Liver (tissue), 9 donors: ENCODE measurements around the gene DLEC1. TPM values are rescaled to one million over a fixed set of nuclear protein-coding genes. Genes with fewer than 3 reads are reported as not detected.

Experiments used
- DNase-seq: peaks from one replicate; pipeline ENCODE4 v3.0.0-alpha.2; 2017; ENCODE audit warnings: low spot score
- H3K27ac ChIP-seq, 2 donors: one replicate each; pipeline ENCODE4 v1.7.0; 2013; ENCODE audit warnings: inconsistent platforms in 2 of 2, low read length in 2 of 2, control low read depth in 1 of 2, low read depth in 1 of 2, mild to moderate bottlenecking in 1 of 2
- H3K27me3 ChIP-seq, 4 donors: one replicate each; pipeline versions ENCODE4 v1.6.1 to v1.7.0; 2013; ENCODE audit warnings: low read length in 3 of 4, inconsistent platforms in 1 of 4, mild to moderate bottlenecking in 1 of 4, moderate library complexity in 1 of 4; ENCODE audit not compliant: control insufficient read depth in 4 of 4, insufficient read depth in 4 of 4
- H3K36me3 ChIP-seq, 4 donors: one replicate each; pipeline versions ENCODE4 v1.6.1 to v1.7.0; 2013; ENCODE audit warnings: low read length in 3 of 4, mild to moderate bottlenecking in 3 of 4, low read depth in 1 of 4, moderate library complexity in 1 of 4; ENCODE audit not compliant: control insufficient read depth in 4 of 4, insufficient read depth in 3 of 4
- H3K4me1 ChIP-seq, 4 donors: one replicate each; pipeline versions ENCODE4 v1.6.1 to v1.7.0; 2013; ENCODE audit warnings: low read length in 3 of 4, mild to moderate bottlenecking in 3 of 4, moderate library complexity in 1 of 4; ENCODE audit not compliant: control insufficient read depth in 4 of 4, insufficient read depth in 4 of 4
- H3K4me3 ChIP-seq, 3 donors: one replicate each; pipeline versions ENCODE4 v1.6.1 to v1.7.0; 2013; ENCODE audit warnings: low read length in 3 of 3, control low read depth in 1 of 3, low read depth in 1 of 3, mild to moderate bottlenecking in 1 of 3
- H3K9ac ChIP-seq, 2 donors: one replicate each; pipeline ENCODE4 v1.7.0; 2013; ENCODE audit warnings: low read length in 2 of 2, mild to moderate bottlenecking in 2 of 2, moderate library complexity in 2 of 2, control low read depth in 1 of 2, low read depth in 1 of 2
- H3K9me3 ChIP-seq, 4 donors: one replicate each; pipeline versions ENCODE4 v1.6.1 to v1.7.0; 2013; ENCODE audit warnings: low read length in 3 of 4; ENCODE audit not compliant: control insufficient read depth in 4 of 4
- EGR1 ChIP-seq, 2 donors: IDR thresholded peaks; 2 replicates each; pipeline ENCODE4 v1.6.1; 2016 to 2018; ENCODE audit warnings: antibody characterized with exemption in 2 of 2, low read depth in 2 of 2
- FOXA1 ChIP-seq: IDR thresholded peaks from 2 replicates; pipeline ENCODE4 v1.6.1; 2016; ENCODE audit warnings: antibody characterized with exemption
- FOXA2 ChIP-seq: IDR thresholded peaks from 2 replicates; pipeline ENCODE4 v1.6.1; 2016; ENCODE audit warnings: antibody characterized with exemption
- GABPA ChIP-seq, 2 donors: IDR thresholded peaks in 1 of 2; conservative IDR thresholded peaks in 1 of 2; 2 replicates each; pipeline ENCODE4 v1.6.1; 2016; ENCODE audit warnings: antibody characterized with exemption in 2 of 2, mild to moderate bottlenecking in 1 of 2, moderate library complexity in 1 of 2
- HNF4A ChIP-seq, 2 donors: conservative IDR thresholded peaks; 2 replicates each; pipeline ENCODE4 v1.6.1; 2016; ENCODE audit warnings: antibody characterized with exemption in 2 of 2, mild to moderate bottlenecking in 2 of 2
- HNF4G ChIP-seq: IDR thresholded peaks from 2 replicates; pipeline ENCODE4 v1.6.1; 2016; ENCODE audit warnings: antibody characterized with exemption
- JUND ChIP-seq, 2 donors: IDR thresholded peaks; 2 replicates each; pipeline ENCODE4 v1.6.1; 2016; ENCODE audit warnings: antibody characterized with exemption in 2 of 2
- NR2F2 ChIP-seq: IDR thresholded peaks from 2 replicates; pipeline ENCODE4 v1.6.1; 2016; ENCODE audit warnings: antibody characterized with exemption
- RAD21 ChIP-seq, 2 donors: IDR thresholded peaks; 2 replicates each; pipeline ENCODE4 v1.6.1; 2016; ENCODE audit warnings: antibody characterized with exemption in 2 of 2, mild to moderate bottlenecking in 2 of 2
- RXRA ChIP-seq, 2 donors: IDR thresholded peaks; 2 replicates each; pipeline ENCODE4 v1.6.1; 2017 to 2018; ENCODE audit warnings: antibody characterized with exemption in 2 of 2, mild to moderate bottlenecking in 1 of 2
- SP1 ChIP-seq: IDR thresholded peaks from 2 replicates; pipeline ENCODE4 v1.6.1; 2018; ENCODE audit warnings: antibody characterized with exemption, mild to moderate bottlenecking
- TAF1 ChIP-seq: conservative IDR thresholded peaks from 2 replicates; pipeline ENCODE4 v1.6.1; 2016; ENCODE audit warnings: antibody characterized with exemption, mild to moderate bottlenecking
- YY1 ChIP-seq: IDR thresholded peaks from 2 replicates; pipeline ENCODE4 v1.6.1; 2016; ENCODE audit warnings: antibody characterized with exemption, mild to moderate bottlenecking
- WGBS: extraction: QIAGEN DNeasy Blood & Tissue Kit; methylation state at CpG from one replicate; pipeline ENCODE4 v1.1.7; 2013; 5-methylcytosine and 5-hydroxymethylcytosine counted together
- polyA plus RNA-seq, 2 donors: library from polyadenylated mRNA; stranded (reverse) in 1 of 2; unstranded in 1 of 2; fragments of 200-250 nt in 1 of 2; fragments of >200 nt in 1 of 2; fragmentation: Nextera tagmentation in 1 of 2; extraction: Ambion mirVana in 1 of 2; gene quantifications; one replicate each; pipeline versions ENCODE4 v1.2.1 to v1.2.3, GENCODE V29; 2013 to 2015
- total RNA-seq, 2 donors: library from RNA; depleted of rRNA; stranded (reverse); fragments of >200 nt; gene quantifications; one replicate each; pipeline ENCODE4 v1.2.3, GENCODE V29; 2014
- TF ChIP-seq, protein P1 (sequence below): IDR thresholded peaks from 2 replicates; pipeline ENCODE4 v1.6.1; 2016; ENCODE audit warnings: antibody characterized with exemption
- TF ChIP-seq, protein P2 (sequence below): fragments of 150-350 bp; IDR thresholded peaks from 2 replicates; pipeline ENCODE4 v1.5.1; 2017; ENCODE audit warnings: improper control_type of control experiment, low read depth, low read length; ENCODE audit not compliant: missing input control
- TF ChIP-seq, protein P3 (sequence below): IDR thresholded peaks from 2 replicates; pipeline ENCODE4 v1.6.1; 2016; ENCODE audit warnings: antibody characterized with exemption
- TF ChIP-seq, protein P4 (sequence below): IDR thresholded peaks from 2 replicates; pipeline ENCODE4 v1.6.1; 2016; ENCODE audit warnings: antibody characterized with exemption, mild to moderate bottlenecking
- TF ChIP-seq, protein P5 (sequence below): IDR thresholded peaks from 2 replicates; pipeline ENCODE4 v1.6.1; 2016; ENCODE audit warnings: antibody characterized with exemption
- donor health status: healthy.
- donor health status: healthy.
- donor health status: healthy.
- donor health status: healthy.
- donor health status: healthy.

DLEC1 gene
- total and polyA plus RNA-seq, 4 donors, result 0.09 to 0.63 (median 0.30) TPM

DNA sequence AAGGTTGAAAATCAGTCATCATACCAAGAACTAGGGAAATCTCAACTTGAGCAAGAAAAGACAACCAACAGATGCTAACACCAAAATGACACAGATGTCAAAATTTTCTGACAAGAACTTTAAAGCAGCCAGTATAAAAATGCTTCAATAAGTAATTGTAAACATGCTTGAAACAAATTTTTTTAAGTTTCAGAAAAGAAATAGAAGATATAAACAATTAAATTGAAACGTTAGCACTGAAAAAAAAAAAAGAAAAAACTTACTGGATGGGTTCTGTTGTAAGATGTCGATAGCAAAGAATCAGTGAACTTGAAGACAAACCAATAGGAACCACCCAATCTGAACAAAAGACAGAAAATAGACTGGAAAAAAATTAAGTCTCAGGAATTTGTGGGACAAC lies 107.5 kb downstream of the DLEC1 start:
- Histone ChIP-seq H3K36me3 (peaks cover 2 to 11% (median 10%) of the 10 kb centered on the region in 4 donors), H3K4me3 (no peak overlapping the region), H3K4me1 (no peaks in the 10 kb centered on the region), H3K9ac (no peak overlapping the region), H3K9me3 (peaks cover 0 to 5% (median 2%) of the 10 kb centered on the region in 4 donors), H3K27ac (no peak overlapping the region), H3K27me3 (no peaks in the 10 kb centered on the region)
- WGBS, result 92% methylated on average over 2 of the region's 2 CpGs
- DNase-seq, result no peak
- TF ChIP-seq, protein P1, sequence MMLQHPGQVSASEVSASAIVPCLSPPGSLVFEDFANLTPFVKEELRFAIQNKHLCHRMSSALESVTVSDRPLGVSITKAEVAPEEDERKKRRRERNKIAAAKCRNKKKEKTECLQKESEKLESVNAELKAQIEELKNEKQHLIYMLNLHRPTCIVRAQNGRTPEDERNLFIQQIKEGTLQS, result no peak
- TF ChIP-seq HNF4A (conservative IDR thresholded peaks at IDR 0.05) (no peak), FOXA1 (no peak), YY1 (no peak), EGR1 (IDR thresholded peaks at IDR 0.05; ENCODE audit: low read depth in 2 of 2) (no peak), NR2F2 (no peak), TAF1 (no peak), SP1 (no peak), RXRA (IDR thresholded peaks at IDR 0.05) (no peak), JUND (IDR thresholded peaks at IDR 0.05) (no peak), HNF4G (no peak), GABPA (IDR thresholded peaks at IDR 0.05 in 1 of 2, conservative IDR thresholded peaks at IDR 0.05 in 1 of 2) (no peak), FOXA2 (no peak), RAD21 (IDR thresholded peaks at IDR 0.05) (no peak)
- TF ChIP-seq, protein P2, sequence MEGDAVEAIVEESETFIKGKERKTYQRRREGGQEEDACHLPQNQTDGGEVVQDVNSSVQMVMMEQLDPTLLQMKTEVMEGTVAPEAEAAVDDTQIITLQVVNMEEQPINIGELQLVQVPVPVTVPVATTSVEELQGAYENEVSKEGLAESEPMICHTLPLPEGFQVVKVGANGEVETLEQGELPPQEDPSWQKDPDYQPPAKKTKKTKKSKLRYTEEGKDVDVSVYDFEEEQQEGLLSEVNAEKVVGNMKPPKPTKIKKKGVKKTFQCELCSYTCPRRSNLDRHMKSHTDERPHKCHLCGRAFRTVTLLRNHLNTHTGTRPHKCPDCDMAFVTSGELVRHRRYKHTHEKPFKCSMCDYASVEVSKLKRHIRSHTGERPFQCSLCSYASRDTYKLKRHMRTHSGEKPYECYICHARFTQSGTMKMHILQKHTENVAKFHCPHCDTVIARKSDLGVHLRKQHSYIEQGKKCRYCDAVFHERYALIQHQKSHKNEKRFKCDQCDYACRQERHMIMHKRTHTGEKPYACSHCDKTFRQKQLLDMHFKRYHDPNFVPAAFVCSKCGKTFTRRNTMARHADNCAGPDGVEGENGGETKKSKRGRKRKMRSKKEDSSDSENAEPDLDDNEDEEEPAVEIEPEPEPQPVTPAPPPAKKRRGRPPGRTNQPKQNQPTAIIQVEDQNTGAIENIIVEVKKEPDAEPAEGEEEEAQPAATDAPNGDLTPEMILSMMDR, result no peak
- TF ChIP-seq, protein P3, sequence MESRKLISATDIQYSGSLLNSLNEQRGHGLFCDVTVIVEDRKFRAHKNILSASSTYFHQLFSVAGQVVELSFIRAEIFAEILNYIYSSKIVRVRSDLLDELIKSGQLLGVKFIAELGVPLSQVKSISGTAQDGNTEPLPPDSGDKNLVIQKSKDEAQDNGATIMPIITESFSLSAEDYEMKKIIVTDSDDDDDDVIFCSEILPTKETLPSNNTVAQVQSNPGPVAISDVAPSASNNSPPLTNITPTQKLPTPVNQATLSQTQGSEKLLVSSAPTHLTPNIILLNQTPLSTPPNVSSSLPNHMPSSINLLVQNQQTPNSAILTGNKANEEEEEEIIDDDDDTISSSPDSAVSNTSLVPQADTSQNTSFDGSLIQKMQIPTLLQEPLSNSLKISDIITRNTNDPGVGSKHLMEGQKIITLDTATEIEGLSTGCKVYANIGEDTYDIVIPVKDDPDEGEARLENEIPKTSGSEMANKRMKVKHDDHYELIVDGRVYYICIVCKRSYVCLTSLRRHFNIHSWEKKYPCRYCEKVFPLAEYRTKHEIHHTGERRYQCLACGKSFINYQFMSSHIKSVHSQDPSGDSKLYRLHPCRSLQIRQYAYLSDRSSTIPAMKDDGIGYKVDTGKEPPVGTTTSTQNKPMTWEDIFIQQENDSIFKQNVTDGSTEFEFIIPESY, result no peak
- TF ChIP-seq, protein P4, sequence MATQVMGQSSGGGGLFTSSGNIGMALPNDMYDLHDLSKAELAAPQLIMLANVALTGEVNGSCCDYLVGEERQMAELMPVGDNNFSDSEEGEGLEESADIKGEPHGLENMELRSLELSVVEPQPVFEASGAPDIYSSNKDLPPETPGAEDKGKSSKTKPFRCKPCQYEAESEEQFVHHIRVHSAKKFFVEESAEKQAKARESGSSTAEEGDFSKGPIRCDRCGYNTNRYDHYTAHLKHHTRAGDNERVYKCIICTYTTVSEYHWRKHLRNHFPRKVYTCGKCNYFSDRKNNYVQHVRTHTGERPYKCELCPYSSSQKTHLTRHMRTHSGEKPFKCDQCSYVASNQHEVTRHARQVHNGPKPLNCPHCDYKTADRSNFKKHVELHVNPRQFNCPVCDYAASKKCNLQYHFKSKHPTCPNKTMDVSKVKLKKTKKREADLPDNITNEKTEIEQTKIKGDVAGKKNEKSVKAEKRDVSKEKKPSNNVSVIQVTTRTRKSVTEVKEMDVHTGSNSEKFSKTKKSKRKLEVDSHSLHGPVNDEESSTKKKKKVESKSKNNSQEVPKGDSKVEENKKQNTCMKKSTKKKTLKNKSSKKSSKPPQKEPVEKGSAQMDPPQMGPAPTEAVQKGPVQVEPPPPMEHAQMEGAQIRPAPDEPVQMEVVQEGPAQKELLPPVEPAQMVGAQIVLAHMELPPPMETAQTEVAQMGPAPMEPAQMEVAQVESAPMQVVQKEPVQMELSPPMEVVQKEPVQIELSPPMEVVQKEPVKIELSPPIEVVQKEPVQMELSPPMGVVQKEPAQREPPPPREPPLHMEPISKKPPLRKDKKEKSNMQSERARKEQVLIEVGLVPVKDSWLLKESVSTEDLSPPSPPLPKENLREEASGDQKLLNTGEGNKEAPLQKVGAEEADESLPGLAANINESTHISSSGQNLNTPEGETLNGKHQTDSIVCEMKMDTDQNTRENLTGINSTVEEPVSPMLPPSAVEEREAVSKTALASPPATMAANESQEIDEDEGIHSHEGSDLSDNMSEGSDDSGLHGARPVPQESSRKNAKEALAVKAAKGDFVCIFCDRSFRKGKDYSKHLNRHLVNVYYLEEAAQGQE, result no peak
- TF ChIP-seq, protein P5, sequence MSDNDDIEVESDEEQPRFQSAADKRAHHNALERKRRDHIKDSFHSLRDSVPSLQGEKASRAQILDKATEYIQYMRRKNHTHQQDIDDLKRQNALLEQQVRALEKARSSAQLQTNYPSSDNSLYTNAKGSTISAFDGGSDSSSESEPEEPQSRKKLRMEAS, result no peak
